Inflammatory macrophage treated with lipopolysaccharide for 4 hours (primary cell): Measurements from ENCODE around the gene BCL7C.
A peak's percentile ranks its signal among the peaks of the same experiment; 100 is the strongest.
"Not testable (repeated sequence)": the region's sequence is repeated elsewhere in the genome, so short reads cannot be mapped to it uniquely, and the experiment has no call there.

Experiments used
- DNase-seq: peaks from one replicate; pipeline ENCODE4 v3.0.0-alpha.2; 2020

BCL7C gene

GRCh38 chr16:30893744-30894539, at the start of gene BCL7C:
Gene BCL7C, minus strand, starts transcription at chr16:30894077. Its CDS starts 133 bp downstream, at chr16:30893944.
- peak; percentile 90 for DNase-seq

GRCh38 chr16:30942426-30942806, 48.5 kb upstream of the BCL7C start:
- DNase-seq: no peak

- DNase-seq: peak; percentile 74
These were observed 47.9 kb upstream of the BCL7C start for GRCh38 chr16:30941600-30942425.

- not testable (repeated sequence) for DNase-seq
These were observed 45.7 kb upstream of the BCL7C start for GRCh38 chr16:30939571-30939970.

- no peak for DNase-seq
These were observed 43.8 kb upstream of the BCL7C start for GRCh38 chr16:30937692-30938091.

- peak; percentile 83 for DNase-seq
These were observed 41.1 kb upstream of the BCL7C start for GRCh38 chr16:30934827-30935557.

- DNase-seq: no peak
These were observed 37.3 kb upstream of the BCL7C start for GRCh38 chr16:30931068-30931650.

- no peak for DNase-seq
These were observed 36.3 kb upstream of the BCL7C start for GRCh38 chr16:30930160-30930571.

GRCh38 chr16:30929167-30929566, 35.3 kb upstream of the BCL7C start:
- DNase-seq: no peak

GRCh38 chr16:30928390-30928789, 34.5 kb upstream of the BCL7C start:
- DNase-seq: no peak

GRCh38 chr16:30927789-30928378, 34.0 kb upstream of the BCL7C start:
- peak; percentile 29 for DNase-seq

GRCh38 chr16:30926937-30927788, 33.3 kb upstream of the BCL7C start:
- no peak for DNase-seq

- no peak for DNase-seq
These were observed 32.3 kb upstream of the BCL7C start for GRCh38 chr16:30925995-30926811.

- no peak for DNase-seq
These were observed 31.7 kb upstream of the BCL7C start for GRCh38 chr16:30925632-30925987.

- DNase-seq: no peak
These were observed 31.2 kb upstream of the BCL7C start for GRCh38 chr16:30924913-30925631.

GRCh38 chr16:30924076-30924912, 30.4 kb upstream of the BCL7C start:
- peak; percentile 31 for DNase-seq

- no peak for DNase-seq
These were observed 29.7 kb upstream of the BCL7C start, which contains the start of gene FBXL19 for GRCh38 chr16:30923554-30924075. Gene FBXL19, plus strand, starts transcription at chr16:30923572. Its CDS starts 2,183 bp downstream, at chr16:30925755.

- peak; percentile 100 for DNase-seq
These were observed 29.2 kb upstream of the BCL7C start for GRCh38 chr16:30922960-30923535.
